ENCODE results near the gene POC1B. TPM values are rescaled to one million over a fixed set of nuclear protein-coding genes. Genes with fewer than 3 reads are reported as not detected.

POC1B gene
- total RNA-seq, 1 experiment from 2014 or later = 40.3 TPM

GRCh38 chr12:89454080-89454848, 71.6 kb downstream of the POC1B start:
- TF ChIP-seq, protein P1, sequence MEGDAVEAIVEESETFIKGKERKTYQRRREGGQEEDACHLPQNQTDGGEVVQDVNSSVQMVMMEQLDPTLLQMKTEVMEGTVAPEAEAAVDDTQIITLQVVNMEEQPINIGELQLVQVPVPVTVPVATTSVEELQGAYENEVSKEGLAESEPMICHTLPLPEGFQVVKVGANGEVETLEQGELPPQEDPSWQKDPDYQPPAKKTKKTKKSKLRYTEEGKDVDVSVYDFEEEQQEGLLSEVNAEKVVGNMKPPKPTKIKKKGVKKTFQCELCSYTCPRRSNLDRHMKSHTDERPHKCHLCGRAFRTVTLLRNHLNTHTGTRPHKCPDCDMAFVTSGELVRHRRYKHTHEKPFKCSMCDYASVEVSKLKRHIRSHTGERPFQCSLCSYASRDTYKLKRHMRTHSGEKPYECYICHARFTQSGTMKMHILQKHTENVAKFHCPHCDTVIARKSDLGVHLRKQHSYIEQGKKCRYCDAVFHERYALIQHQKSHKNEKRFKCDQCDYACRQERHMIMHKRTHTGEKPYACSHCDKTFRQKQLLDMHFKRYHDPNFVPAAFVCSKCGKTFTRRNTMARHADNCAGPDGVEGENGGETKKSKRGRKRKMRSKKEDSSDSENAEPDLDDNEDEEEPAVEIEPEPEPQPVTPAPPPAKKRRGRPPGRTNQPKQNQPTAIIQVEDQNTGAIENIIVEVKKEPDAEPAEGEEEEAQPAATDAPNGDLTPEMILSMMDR (IDR thresholded peaks at IDR 0.05; ENCODE audit: unreplicated experiment) = no peak
- DNase-seq = no peak
- H3K36me3 Mint-ChIP-seq (ENCODE audit: insufficient read depth, unreplicated experiment) = no peaks in the 10 kb centered on the region
- H3K4me1 Mint-ChIP-seq (ENCODE audit: low read depth, unreplicated experiment) = peaks cover 33% of the 10 kb centered on the region
- H3K4me3 Mint-ChIP-seq (ENCODE audit: low read depth, unreplicated experiment) = no peak overlapping the region
- no peaks in the 10 kb centered on the region for H3K9me3 Mint-ChIP-seq (ENCODE audit: low read depth, unreplicated experiment)
- H3K27ac Mint-ChIP-seq (ENCODE audit: unreplicated experiment) = peak overlapping the region; percentile 1
- CTCF ChIA-PET = no interaction called here
- no peaks in the 10 kb centered on the region for H3K27me3 Mint-ChIP-seq (ENCODE audit: unreplicated experiment)
- intact Hi-C loops (cut with micrococcal nuclease; ENCODE audit: unreplicated experiment) = no loop called here
- BruUV-seq (replicated peaks) = no TSS peak

DNA sequence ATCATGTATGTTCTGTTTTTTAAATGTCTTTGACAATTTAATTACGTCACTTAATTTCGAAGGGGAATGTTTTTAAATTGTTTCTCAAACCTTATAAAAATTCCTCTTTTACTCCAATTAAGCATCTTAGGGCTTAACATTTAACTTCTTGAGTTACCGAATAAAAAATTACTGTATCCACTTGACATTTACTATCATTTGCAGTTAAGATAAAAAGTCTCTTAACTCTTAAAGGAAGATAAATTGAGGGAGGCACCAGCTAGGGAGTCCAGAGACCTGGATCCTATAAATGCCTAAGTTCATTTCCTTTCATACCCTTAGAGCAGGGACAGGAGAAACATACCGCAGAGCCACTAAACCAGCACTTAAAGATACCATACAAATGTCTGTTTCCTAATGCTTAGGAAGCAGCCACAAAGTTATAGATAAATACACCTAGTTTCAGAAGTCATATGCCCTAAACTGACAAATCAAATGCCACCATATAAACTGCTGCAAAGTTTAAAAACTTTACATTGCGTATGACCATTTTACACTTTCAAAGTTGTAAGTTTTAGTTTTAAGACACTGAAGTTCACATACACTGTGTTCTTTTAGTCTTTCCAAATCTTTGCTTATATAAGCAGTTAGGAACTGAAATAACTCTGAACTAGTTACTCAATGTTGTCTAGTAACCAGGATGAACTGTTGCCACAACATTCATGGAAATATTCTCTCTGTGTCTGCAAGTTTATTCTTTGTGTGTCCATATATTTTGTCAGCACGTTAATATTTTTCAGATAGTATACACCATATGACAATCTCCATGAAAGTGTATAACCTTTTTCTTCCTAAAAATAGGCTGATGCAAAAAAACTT, 72.5 kb downstream of the POC1B start:
- BruUV-seq (replicated peaks) = no TSS peak
- Mint-ChIP-seq H3K27ac (ENCODE audit: unreplicated experiment) (no peak overlapping the region), H3K4me3 (ENCODE audit: low read depth, unreplicated experiment) (no peak overlapping the region), H3K36me3 (ENCODE audit: insufficient read depth, unreplicated experiment) (no peaks in the 10 kb centered on the region), H3K27me3 (ENCODE audit: unreplicated experiment) (no peaks in the 10 kb centered on the region), H3K4me1 (ENCODE audit: low read depth, unreplicated experiment) (peaks cover 40% of the 10 kb centered on the region), H3K9me3 (ENCODE audit: low read depth, unreplicated experiment) (no peaks in the 10 kb centered on the region)
- CTCF ChIA-PET = no interaction called here
- TF ChIP-seq, protein P1 (IDR thresholded peaks at IDR 0.05; ENCODE audit: unreplicated experiment) = no peak
- DNase-seq = no peak
- intact Hi-C loops (cut with micrococcal nuclease; ENCODE audit: unreplicated experiment) = no loop called here

- Mint-ChIP-seq H3K36me3 (ENCODE audit: insufficient read depth, unreplicated experiment) (no peaks in the 10 kb centered on the region), H3K27ac (ENCODE audit: unreplicated experiment) (peak overlapping the region; percentile 50), H3K9me3 (ENCODE audit: low read depth, unreplicated experiment) (no peaks in the 10 kb centered on the region), H3K27me3 (ENCODE audit: unreplicated experiment) (no peaks in the 10 kb centered on the region), H3K4me1 (ENCODE audit: low read depth, unreplicated experiment) (peaks cover 50% of the 10 kb centered on the region), H3K4me3 (ENCODE audit: low read depth, unreplicated experiment) (peak overlapping the region; percentile 24)
- BruUV-seq (replicated peaks) = no TSS peak
- TF ChIP-seq, protein P1 (IDR thresholded peaks at IDR 0.05; ENCODE audit: unreplicated experiment) = no peak
- intact Hi-C loops (cut with micrococcal nuclease; ENCODE audit: unreplicated experiment) = loop anchor here (2.0 kb wide), 1 partner anchor 31 kb away; no protein-coding TSS in a partner anchor
- peak; percentile 26 for DNase-seq
- CTCF ChIA-PET = interaction anchor here (0.5 to 1.6 kb wide), 7 partner anchors 25 to 432 kb away, joined by 3 to 9 read pairs (median 5); partner anchors contain the start of gene DUSP6
Measured at GRCh38 chr12:89451841-89452251, 74.0 kb downstream of the POC1B start.

GRCh38 chr12:89450907-89451306, 74.9 kb downstream of the POC1B start:
- Mint-ChIP-seq H3K4me1 (ENCODE audit: low read depth, unreplicated experiment) (peaks cover 50% of the 10 kb centered on the region), H3K9me3 (ENCODE audit: low read depth, unreplicated experiment) (no peaks in the 10 kb centered on the region), H3K27ac (ENCODE audit: unreplicated experiment) (peak overlapping the region; percentile 50), H3K36me3 (ENCODE audit: insufficient read depth, unreplicated experiment) (no peaks in the 10 kb centered on the region), H3K27me3 (ENCODE audit: unreplicated experiment) (no peaks in the 10 kb centered on the region), H3K4me3 (ENCODE audit: low read depth, unreplicated experiment) (no peak overlapping the region)
- no TSS peak for BruUV-seq (replicated peaks)
- intact Hi-C loops (cut with micrococcal nuclease; ENCODE audit: unreplicated experiment) = loop anchor here (2.0 kb wide), 1 partner anchor 30 kb away; no protein-coding TSS in a partner anchor
- CTCF ChIA-PET = interaction anchor here (0.7 to 1.6 kb wide), 3 partner anchors 26 to 315 kb away, joined by 3 to 9 read pairs (median 4); partner anchors contain the start of gene DUSP6
- TF ChIP-seq, protein P1 (IDR thresholded peaks at IDR 0.05; ENCODE audit: unreplicated experiment) = no peak
- no peak for DNase-seq
